Activated T-cell treated with anti-CD3 and anti-CD28 coated beads for 24 hours (primary cell): Measurements from ENCODE around the gene EOGT.
A peak's percentile ranks its signal among the peaks of the same experiment; 100 is the strongest.

Experiments
- DNase-seq: peaks from one replicate; pipeline ENCODE4 v3.0.0-alpha.2; 2020; ENCODE audit warnings: low read depth

EOGT gene

GRCh38 chr3:69013253-69014021, at the start of gene EOGT:
TSS of gene EOGT (minus strand) at chr3:69013684. CDS start at chr3:69009846, 3,838 bp downstream.
- peak; percentile 77 for DNase-seq

GRCh38 chr3:69059688-69060087, 46.2 kb upstream of the EOGT start:
- no peak for DNase-seq

GRCh38 chr3:69058947-69059224, 45.4 kb upstream of the EOGT start:
- DNase-seq: no peak

- no peak for DNase-seq
Measured at GRCh38 chr3:69058180-69058946, 44.9 kb upstream of the EOGT start.

- DNase-seq: no peak
Measured at GRCh38 chr3:69052472-69052898, 39.0 kb upstream of the EOGT start.

GRCh38 chr3:69051756-69052471, 38.4 kb upstream of the EOGT start, which contains the start of gene TMF1:
TSS of gene TMF1 (minus strand) at chr3:69052333. CDS start at chr3:69052086, 247 bp downstream.
- DNase-seq: peak; percentile 96

- no peak for DNase-seq
Measured at GRCh38 chr3:69048990-69049389, 35.5 kb upstream of the EOGT start.

- DNase-seq: no peak
Measured at GRCh38 chr3:69044608-69045007, 31.1 kb upstream of the EOGT start.

- DNase-seq: no peak
Measured at GRCh38 chr3:69033470-69033869, 20.0 kb upstream of the EOGT start.

- DNase-seq: no peak
Measured at GRCh38 chr3:69032737-69033136, 19.3 kb upstream of the EOGT start.

- no peak for DNase-seq
Measured at GRCh38 chr3:69032142-69032541, 18.7 kb upstream of the EOGT start.

- no peak for DNase-seq
Measured at GRCh38 chr3:69031635-69032034, 18.2 kb upstream of the EOGT start.

GRCh38 chr3:69020857-69021256, 7.4 kb upstream of the EOGT start:
- DNase-seq: no peak

- DNase-seq: no peak
Measured at GRCh38 chr3:69020424-69020823, 6.9 kb upstream of the EOGT start.

- DNase-seq: no peak
Measured at GRCh38 chr3:69016901-69017300, 3.4 kb upstream of the EOGT start.

GRCh38 chr3:69016102-69016501, 2.6 kb upstream of the EOGT start:
- no peak for DNase-seq

GRCh38 chr3:69014022-69014580, 617 bp upstream of the EOGT start:
- DNase-seq: no peak

- DNase-seq: no peak
Measured at GRCh38 chr3:69012800-69013252, 658 bp downstream of the EOGT start.

GRCh38 chr3:69012100-69012799, 1.2 kb downstream of the EOGT start:
- DNase-seq: no peak

GRCh38 chr3:69011096-69011730, 2.3 kb downstream of the EOGT start:
- no peak for DNase-seq
